NCI-H1417 treated with DMSO at 0.1 percent for 48 hours (cell line): ENCODE data around the gene PCDH7.

Experiments used
- DNase-seq: peaks from one replicate; lab custom pipeline; 2025; lab: John Stamatoyannopoulos, UW

PCDH7 gene, protein sequence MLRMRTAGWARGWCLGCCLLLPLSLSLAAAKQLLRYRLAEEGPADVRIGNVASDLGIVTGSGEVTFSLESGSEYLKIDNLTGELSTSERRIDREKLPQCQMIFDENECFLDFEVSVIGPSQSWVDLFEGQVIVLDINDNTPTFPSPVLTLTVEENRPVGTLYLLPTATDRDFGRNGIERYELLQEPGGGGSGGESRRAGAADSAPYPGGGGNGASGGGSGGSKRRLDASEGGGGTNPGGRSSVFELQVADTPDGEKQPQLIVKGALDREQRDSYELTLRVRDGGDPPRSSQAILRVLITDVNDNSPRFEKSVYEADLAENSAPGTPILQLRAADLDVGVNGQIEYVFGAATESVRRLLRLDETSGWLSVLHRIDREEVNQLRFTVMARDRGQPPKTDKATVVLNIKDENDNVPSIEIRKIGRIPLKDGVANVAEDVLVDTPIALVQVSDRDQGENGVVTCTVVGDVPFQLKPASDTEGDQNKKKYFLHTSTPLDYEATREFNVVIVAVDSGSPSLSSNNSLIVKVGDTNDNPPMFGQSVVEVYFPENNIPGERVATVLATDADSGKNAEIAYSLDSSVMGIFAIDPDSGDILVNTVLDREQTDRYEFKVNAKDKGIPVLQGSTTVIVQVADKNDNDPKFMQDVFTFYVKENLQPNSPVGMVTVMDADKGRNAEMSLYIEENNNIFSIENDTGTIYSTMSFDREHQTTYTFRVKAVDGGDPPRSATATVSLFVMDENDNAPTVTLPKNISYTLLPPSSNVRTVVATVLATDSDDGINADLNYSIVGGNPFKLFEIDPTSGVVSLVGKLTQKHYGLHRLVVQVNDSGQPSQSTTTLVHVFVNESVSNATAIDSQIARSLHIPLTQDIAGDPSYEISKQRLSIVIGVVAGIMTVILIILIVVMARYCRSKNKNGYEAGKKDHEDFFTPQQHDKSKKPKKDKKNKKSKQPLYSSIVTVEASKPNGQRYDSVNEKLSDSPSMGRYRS (N-terminal part only)

DNA sequence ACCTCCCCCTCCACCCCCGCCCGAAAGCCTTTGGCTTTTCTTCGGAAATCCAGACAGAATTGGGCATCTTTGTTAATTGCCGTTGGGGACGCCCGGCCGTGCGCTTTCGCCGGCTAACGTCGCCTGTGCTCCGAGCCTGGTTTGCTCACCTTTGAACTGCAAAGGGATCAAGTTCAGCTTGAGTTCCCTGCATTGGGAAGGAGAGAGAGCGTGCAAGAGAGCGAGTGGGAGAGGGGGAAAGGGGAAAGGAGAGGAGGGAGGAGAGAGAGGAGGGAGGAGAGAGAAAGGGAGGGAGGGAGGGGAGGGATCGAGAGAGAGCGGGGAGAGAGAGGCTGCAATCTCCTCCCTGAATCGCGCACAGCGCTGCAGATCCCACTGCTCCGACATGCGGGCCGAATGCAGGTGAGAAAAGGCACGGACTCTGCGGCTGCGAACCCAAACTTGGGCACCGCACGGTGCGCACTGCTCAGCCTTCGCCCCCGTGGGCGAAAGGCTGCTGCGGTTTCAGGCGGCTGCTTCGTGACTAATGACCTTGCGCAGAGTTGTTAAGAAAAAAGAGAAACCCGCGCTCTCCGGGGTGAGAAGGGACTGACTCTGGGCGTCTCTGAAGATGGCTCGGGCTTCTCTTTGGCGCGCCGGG is at the start of gene PCDH7:
PCDH7 (plus strand) TSS at position 349 of the 640 bp plus-strand sequence. CDS start 1,054 bp downstream, outside the sequence.
- no peak for DNase-seq

DNA sequence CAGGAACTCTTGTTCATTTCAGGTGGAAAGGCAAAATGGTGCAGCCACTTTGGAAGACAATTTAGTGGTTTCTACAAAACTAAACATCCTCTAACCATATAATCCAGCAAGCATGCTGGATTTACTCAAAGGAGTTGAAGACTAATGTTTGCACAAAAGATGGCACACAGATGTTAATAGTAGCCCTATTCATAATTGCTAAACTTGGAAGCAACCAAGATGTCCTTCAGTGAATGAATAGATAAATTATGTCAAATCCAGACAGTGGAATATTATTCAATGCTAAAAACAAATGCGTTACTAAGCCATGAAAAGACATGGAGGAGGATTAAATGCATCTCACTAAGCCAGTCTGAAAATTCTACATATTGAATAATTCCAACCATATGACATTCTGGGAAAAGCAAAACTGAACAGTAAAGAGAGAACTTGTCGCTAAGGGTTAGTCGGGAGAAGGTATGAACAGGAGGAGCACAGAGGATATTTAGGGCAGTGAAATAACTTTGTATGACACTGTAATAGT is 48.2 kb upstream of the PCDH7 start:
- no peak for DNase-seq

DNA sequence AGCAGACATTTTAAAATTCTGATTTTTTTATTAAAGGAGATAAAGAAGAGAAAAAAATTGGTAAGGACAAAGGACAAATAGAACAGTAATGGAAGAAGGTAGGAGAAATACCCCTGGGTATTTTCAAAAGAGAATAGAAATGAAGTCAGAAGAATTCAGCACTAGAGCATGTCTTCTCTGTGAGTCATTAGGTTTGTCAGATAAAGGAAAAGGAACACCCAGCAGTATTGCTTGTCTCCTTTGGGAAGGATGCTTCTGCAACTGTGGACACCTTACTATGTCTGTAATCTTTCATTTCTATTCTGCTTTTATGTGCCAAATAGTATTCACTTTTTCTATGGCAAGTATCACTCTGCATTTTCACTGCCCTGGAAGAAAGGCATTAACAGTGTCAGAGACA is 24.0 kb upstream of the PCDH7 start:
- DNase-seq, result no peak

DNA sequence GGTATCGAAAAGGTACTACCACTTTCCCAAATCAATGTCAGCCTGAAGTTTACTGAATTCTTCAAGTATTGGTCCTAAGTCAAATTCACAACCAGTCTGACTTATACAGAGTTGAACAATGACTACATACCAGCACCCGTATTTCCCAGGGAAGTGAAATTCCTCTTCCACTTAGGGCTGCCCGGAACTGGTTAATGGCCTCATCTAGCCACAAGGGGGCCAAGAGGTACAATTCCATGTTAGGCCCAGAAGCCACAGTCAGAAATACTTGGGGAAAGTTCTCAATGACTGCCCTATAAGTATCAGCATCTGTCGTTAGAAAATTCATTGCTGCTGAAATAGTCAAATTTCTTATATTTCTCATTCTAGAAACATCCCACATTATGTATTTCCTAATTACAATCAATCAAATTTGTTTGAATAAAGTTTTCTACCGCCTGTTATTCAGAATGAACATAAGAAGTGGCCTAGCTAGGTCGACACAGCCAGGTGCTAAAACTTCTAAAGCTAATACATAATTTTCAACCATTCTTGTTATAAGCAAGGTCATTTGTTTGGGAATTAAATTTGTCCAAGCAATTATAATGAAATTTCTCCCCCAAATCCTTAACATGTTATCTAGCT is 5.6 kb upstream of the PCDH7 start:
- DNase-seq, result no peak

DNA sequence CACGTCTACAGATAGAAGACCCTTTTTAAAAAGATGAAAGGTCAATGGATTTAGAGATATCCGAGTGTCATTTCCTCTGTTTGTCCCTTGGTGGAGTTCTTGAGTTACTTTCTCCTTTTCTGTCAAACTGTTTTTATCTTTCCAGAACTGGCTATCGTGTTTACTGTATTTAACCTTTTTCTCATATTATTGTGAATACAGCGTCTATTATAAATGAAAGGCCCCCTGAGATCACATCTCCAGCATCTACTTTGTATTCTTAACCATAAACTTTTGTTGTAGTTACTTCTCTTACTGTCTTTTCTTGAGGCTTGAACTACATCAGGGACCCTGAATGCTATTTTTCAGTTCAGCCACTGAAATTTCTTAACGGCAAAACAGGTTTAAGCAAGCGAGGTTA is 4.0 kb upstream of the PCDH7 start:
- DNase-seq, result no peak

DNA sequence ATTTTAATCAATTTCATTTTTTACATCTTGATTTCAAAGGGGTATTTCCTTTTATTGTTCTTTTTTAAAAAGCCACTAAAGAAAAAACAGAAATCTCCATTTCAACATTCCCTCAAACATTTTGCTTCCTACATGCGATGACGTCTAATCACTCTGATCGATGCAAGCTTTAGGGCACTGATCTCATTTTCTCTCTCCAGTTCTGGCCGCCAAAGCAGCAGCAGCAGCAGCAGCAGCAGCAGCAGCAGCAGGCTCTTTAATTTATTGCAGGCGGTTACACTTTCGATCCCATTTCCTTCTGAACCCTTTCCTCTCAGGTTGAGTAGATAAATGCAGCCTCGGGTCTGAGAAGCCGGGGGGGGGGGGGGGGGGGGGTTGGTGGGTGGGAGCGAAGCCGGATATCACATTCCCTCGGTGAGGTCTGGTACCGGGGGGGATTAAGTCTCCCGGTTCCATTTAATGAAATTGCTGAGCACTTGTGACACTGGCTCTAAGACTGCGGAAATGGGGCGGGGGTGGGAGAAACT is 3.4 kb upstream of the PCDH7 start:
- DNase-seq, result no peak

DNA sequence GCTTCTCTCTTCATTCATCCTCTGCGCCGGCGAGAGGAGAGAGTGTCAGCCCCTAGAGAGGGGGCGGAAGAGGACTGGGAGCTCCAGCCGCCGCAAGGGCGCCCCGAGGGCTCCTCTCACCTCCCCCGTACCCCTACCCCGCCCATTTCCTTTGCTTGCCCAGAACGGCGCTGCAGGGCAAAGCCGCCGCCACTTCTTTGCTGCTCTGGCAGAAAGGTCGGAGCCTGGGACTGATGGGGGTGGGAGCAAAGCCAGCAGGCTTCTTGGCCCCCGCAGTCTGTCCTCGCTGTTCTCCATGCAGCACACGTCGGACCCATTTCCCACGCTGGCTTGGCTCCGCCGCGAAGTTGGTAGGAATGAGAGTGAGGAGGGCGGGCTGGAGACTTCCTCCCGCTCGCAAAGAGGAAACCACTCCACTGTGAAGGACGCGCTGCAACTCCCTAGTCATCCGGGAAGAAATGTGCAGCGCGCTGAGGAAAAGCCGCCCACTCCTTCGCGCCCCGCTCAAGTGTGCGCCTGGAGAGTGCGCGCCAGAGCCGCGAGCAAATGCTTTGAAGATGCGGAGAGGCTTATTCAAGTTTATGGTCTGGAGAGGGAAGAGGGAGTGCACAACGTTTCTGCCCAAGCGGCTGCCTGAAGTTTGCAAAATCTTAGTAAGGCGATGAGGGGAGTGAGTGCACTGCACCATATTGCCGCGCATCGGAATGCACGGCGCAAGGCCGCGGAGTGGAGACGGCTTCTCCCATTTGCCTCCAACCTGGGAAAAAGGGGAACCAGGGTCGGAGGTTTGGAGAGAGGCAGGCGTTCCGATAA is 2.8 kb upstream of the PCDH7 start:
- no peak for DNase-seq

DNA sequence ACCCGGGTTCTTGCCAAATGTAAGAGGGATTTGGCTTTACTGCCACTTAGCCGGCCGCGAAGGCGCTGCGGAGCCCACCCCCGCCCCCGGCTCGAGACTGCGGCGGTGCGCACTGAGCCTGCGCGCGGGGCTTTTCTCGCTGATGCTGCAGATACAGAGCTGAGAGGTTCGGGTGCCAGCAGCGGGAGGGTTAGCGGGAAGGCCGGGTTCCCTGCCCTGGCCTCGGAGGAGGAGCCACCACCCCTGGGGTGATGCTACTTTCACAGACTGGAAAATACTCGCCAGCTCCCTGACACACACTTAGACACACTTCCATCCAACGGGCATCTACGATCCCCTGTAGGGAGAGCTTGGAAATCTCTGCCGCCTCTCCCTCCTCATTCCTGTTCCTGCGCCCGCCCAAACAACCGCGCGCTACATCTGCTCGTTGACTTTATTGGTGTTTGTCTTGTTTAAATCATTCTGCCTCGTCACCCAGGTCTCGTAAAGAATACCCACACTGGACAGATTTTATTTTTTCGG is 2.1 kb upstream of the PCDH7 start:
- no peak for DNase-seq

DNA sequence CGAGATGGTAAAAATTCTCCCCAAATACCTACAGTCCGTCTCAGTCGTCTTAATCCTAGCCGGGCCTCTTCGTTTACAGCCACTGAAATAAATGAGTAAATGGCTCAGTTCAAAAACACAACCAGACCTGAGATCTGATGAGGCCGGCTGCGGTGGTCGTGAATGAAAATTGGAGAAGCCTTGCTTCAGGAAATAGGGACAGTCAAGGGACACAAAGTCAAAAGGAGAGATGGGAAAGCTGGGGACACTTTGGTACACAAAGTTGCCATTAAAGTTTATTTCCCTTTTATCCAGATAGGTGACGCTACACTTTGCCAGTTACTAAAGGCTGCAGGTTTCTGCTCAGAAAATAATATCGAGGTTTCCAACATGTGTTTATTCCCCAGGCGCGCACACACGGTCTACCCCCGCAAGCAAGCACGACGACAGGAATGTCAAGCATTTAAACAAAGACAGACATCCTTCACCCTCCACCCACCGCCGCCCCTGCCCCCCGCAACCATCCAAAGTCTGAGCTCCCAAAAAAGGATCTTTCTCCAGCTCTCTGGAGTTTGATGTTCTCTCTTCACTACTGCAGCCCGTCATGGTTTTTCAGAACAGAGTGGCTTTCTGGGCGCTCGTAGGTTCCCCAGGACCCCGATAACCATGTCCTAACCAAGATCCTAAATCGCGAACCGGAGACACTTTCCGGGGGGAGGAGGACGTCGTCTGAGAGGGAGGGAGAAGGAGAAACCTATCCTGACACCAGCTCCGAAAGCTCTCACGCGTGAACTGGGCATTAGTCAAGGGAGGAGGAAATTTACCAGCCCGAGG is 1.3 kb upstream of the PCDH7 start:
- no peak for DNase-seq

DNA sequence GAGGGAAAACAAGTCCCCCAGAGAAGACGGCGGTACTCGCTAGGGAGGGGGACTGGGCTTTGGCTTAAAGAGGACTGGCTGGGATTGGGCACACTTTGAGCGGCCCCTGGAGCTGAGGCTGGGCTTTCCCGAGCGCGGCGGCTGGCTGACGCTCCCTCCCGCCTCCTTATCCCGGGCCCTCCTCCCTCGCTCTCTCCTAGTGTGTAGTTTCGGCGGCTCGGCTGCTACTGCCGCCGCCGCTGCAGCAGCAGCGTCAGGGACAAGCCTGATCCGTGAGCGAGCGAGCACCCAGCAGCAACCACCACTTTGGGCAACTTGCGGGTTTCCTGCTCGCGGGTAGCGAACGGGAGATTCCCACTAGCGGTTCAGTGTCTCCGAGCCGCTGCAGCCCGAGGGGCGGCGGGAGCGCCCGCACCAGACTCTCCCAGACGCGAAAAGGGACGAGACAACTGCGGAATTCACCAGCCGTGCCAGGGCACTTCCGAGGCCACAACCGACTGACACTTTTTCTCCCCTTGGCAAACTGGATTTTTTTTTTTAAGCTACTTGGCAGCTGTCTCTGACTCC is 632 bp upstream of the PCDH7 start:
- DNase-seq, result no peak

DNA sequence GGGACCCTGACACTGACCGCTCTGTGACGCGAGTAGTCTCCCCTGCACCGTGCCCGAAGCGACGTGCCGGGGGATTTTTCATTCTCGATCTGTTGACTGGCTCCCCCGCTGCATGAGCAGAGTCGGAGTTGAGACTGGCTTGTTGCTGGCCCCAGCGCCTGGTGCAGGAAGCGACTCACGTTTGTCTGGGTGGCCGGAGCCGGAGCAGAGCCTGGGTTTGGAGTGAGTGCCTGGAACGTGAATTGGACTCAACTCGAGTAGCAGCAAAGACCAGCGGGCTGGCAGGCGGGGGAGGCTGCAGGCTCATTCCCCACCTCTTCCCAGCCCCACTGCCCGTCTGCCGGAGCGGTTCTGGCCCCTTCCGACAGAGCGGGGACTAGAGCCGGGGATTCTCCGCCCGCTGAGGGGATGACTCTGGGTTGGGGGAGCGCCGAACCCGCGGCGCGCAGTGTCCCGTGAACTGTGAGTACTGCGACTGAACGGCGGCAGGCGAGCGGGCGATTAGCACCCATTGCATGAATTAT is 554 bp downstream of the PCDH7 start:
- DNase-seq, result no peak

DNA sequence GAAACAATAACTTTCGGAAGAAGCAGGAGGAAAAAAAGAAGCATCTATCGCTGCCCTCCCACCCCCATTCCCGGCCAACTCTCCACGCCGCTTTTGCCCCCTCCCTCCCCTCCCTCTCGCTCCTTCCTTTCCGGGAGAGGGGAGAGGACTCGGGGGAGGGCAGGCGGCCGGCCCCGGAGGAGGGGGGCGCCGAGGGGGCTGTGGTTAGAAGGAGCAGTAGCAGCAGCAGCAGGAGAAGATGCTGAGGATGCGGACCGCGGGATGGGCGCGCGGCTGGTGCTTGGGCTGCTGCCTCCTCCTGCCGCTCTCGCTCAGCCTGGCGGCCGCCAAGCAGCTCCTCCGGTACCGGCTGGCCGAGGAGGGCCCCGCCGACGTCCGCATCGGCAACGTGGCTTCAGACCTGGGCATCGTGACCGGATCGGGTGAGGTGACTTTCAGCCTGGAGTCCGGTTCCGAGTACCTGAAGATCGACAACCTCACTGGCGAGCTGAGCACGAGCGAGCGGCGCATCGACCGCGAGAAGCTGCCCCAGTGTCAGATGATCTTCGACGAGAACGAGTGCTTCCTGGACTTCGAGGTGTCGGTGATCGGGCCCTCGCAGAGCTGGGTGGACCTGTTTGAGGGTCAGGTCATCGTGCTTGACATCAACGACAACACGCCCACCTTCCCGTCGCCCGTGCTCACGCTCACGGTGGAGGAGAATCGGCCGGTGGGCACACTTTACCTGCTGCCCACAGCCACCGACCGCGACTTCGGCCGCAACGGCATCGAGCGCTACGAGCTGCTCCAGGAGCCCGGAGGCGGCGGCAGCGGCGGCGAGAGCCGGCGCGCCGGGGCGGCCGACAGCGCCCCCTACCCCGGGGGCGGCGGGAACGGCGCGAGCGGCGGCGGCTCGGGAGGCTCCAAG is 1.3 kb downstream of the PCDH7 start:
- DNase-seq, result no peak

DNA sequence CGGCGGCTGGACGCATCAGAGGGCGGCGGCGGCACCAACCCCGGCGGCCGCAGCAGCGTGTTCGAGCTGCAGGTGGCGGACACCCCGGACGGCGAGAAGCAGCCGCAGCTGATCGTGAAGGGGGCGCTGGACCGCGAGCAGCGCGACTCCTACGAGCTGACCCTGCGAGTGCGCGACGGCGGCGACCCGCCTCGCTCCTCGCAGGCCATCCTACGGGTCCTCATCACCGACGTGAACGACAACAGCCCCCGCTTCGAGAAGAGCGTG is 1.9 kb downstream of the PCDH7 start:
- DNase-seq, result no peak

DNA sequence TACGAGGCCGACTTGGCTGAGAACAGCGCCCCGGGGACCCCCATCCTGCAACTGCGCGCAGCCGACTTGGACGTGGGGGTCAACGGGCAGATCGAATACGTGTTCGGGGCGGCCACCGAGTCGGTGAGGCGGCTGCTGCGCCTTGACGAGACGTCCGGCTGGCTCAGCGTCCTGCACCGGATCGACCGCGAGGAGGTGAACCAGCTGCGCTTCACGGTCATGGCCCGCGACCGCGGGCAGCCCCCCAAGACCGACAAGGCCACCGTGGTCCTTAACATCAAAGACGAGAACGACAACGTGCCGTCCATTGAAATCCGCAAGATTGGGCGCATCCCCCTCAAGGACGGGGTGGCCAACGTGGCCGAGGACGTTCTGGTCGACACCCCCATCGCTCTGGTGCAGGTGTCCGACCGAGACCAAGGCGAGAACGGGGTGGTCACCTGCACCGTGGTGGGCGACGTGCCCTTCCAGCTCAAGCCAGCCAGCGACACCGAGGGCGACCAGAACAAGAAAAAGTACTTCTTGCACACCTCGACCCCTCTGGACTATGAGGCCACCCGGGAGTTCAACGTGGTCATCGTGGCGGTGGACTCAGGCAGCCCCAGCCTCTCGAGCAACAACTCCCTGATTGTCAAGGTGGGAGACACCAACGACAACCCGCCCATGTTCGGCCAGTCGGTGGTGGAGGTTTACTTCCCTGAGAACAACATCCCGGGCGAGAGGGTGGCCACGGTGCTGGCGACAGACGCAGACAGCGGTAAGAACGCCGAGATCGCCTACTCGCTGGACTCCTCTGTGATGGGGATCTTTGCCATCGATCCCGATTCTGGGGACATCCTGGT is 2.4 kb downstream of the PCDH7 start:
- no peak for DNase-seq

DNA sequence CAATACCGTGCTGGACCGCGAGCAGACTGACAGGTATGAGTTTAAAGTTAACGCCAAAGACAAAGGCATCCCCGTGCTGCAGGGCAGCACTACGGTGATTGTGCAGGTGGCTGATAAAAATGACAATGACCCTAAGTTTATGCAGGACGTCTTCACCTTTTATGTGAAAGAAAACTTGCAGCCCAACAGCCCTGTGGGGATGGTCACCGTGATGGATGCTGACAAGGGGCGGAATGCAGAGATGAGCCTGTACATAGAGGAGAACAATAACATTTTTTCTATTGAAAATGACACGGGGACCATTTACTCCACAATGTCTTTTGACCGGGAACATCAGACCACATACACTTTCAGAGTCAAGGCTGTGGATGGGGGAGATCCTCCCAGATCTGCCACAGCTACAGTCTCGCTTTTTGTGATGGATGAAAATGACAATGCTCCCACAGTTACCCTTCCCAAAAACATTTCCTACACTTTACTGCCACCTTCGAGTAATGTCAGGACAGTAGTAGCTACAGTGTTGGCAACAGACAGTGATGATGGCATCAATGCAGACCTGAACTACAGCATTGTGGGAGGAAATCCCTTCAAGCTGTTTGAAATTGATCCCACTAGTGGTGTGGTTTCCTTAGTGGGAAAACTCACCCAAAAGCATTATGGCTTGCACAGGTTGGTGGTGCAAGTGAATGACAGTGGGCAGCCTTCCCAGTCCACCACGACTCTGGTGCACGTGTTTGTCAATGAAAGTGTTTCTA is 3.2 kb downstream of the PCDH7 start:
- no peak for DNase-seq

DNA sequence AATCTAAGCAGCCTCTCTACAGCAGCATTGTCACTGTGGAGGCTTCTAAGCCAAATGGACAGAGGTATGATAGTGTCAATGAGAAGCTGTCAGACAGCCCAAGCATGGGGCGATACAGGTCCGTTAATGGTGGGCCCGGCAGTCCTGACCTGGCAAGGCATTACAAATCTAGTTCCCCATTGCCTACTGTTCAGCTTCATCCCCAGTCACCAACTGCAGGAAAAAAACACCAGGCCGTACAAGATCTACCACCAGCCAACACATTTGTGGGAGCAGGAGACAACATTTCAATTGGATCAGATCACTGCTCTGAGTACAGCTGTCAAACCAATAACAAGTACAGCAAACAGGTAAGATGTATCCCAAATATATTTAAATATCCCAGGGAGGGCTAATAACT is 4.1 kb downstream of the PCDH7 start:
- no peak for DNase-seq
